ENCODE measurements around the gene HYOU1. TPM values are rescaled to one million over a fixed set of nuclear protein-coding genes. Genes with fewer than 3 reads are reported as not detected.
"Not testable (repeated sequence)": the region's sequence is repeated elsewhere in the genome, so short reads cannot be mapped to it uniquely, and the experiment has no call there.

HYOU1 gene
- 100 to 1,000 TPM; 101 to 145 TPM for total RNA-seq
- 10 to 100 TPM; 35.7 to 35.9 TPM for polyA plus RNA-seq
- long read RNA-seq, donor 1, full-length matches to known transcripts, result 1 of 77 reads
- long read RNA-seq, donor 1, partial matches to known transcripts, result 56 of 77 reads
- long read RNA-seq, donor 1, other reads (novel, unspliced or antisense), result 20 of 77 reads
- long read RNA-seq, donor 2, full-length matches to known transcripts, result 8 of 54 reads
- long read RNA-seq, donor 2, partial matches to known transcripts, result 18 of 54 reads
- long read RNA-seq, donor 2, other reads (novel, unspliced or antisense), result 28 of 54 reads

- peak; percentile 99 to 100 for DNase-seq
- H3K9me3 ChIP-seq (ENCODE audit: control insufficient read depth, low read length), result no peaks in the 10 kb centered on the region
- H3K4me1 ChIP-seq (ENCODE audit: control insufficient read depth in 1 of 2, insufficient read depth in 2 of 2, low read length in 2 of 2), result peaks cover 0 to 5% of the 10 kb centered on the region in 2 donors
- H3K27ac ChIP-seq (ENCODE audit: low read depth in 1 of 2, low read length in 2 of 2), result peak within 1 kb of the TSS in 1 of 2 donors; percentile 78
- intact Hi-C loops (cut with DNase I), result loop anchor here in 1 of 2 donors (1.0 kb wide), 1 partner anchor 37 kb away; no protein-coding TSS in a partner anchor
- peak; percentile 97 for ATAC-seq (ENCODE audit: low FRiP score)
- no peaks in the 10 kb centered on the region for H3K27me3 ChIP-seq (ENCODE audit: control insufficient read depth in 1 of 2, insufficient read depth in 2 of 2, low read length in 1 of 2)
- peak within 1 kb of the TSS; percentile 49 to 81 for H3K4me3 ChIP-seq (ENCODE audit: low read length in 2 of 2)
- WGBS, 2 donors, result 0 to 1% methylated on average over 36 to 79 of the region's 79 CpGs
- H3K36me3 ChIP-seq (ENCODE audit: control insufficient read depth in 1 of 2, insufficient read depth in 2 of 2, low read length in 1 of 2), result peaks cover 0 to 5% of the 10 kb centered on the region in 2 donors
Measured at GRCh38 chr11:119057000-119057769, at the start of gene HYOU1. TSS of gene HYOU1 (minus strand) at chr11:119057205. CDS start at chr11:119056160, 1,045 bp downstream.

DNA sequence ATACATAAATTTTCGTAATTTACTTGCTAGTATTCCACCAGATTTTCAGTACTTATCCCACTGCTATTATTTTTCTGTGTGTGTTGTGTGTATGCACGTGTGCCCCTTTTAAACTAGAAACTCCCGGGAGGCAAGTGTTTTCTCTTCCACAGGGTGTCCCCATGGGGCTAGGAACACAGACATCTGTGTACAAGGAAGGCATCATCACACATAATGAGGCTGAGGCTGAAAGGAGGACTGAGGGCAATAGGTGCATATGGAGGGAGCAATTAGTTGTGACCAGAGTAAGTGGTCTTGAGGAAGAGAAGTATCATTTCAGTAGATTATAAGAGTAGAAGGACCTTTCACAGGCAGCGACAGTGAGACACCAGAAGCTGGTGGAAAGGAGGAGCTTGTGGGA, 46.8 kb upstream of the HYOU1 start:
- Histone ChIP-seq H3K36me3 (ENCODE audit: control insufficient read depth in 1 of 2, insufficient read depth in 2 of 2, low read length in 1 of 2) (no peaks in the 10 kb centered on the region), H3K27ac (ENCODE audit: low read depth in 1 of 2, low read length in 2 of 2) (no peak overlapping the region), H3K27me3 (ENCODE audit: control insufficient read depth in 1 of 2, insufficient read depth in 2 of 2, low read length in 1 of 2) (no peaks in the 10 kb centered on the region), H3K4me3 (ENCODE audit: low read length in 2 of 2) (no peak overlapping the region), H3K9me3 (ENCODE audit: control insufficient read depth, low read length) (no peaks in the 10 kb centered on the region), H3K4me1 (ENCODE audit: control insufficient read depth in 1 of 2, insufficient read depth in 2 of 2, low read length in 2 of 2) (peaks cover 0 to under 1% of the 10 kb centered on the region in 2 donors)
- ATAC-seq (ENCODE audit: low FRiP score), result no peak
- intact Hi-C loops (cut with DNase I), result no loop called here
- WGBS, 2 donors, result 61 to 65% methylated on average over 4 of the region's 4 CpGs
- DNase-seq, result no peak

DNA sequence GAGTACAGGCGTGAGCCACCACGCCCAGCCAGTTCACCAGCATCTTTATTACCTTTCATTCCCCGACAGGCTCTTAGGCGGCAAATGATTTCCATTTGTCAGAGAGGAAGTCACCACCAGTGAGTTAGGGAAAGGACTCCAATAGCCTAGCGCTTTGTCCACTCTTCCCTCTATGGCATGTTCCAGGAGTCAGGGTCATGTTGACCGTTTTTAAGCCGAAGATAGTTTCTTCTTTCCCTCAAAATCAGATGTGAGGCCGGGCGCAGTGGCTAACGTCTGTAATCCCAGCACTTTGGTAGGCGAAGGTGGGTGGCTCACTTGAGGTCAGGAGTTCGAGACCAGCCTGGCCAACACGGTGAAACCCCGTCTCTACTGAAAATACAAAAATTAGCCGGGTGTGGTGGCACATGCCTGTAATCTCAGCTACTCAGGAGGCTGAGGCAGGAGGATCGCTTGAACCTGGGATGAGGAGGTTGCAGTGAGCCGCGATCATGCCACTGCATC, 46.2 kb upstream of the HYOU1 start:
- H3K27ac ChIP-seq (ENCODE audit: low read depth in 1 of 2, low read length in 2 of 2), result peak overlapping the region in 1 of 2 donors; percentile 73
- H3K36me3 ChIP-seq (ENCODE audit: control insufficient read depth in 1 of 2, insufficient read depth in 2 of 2, low read length in 1 of 2); H3K4me1 ChIP-seq (ENCODE audit: control insufficient read depth in 1 of 2, insufficient read depth in 2 of 2, low read length in 2 of 2); H3K4me3 ChIP-seq (ENCODE audit: low read length in 2 of 2); ATAC-seq (ENCODE audit: low FRiP score); intact Hi-C loops (cut with DNase I); H3K27me3 ChIP-seq (ENCODE audit: control insufficient read depth in 1 of 2, insufficient read depth in 2 of 2, low read length in 1 of 2); H3K9me3 ChIP-seq (ENCODE audit: control insufficient read depth, low read length): not testable (repeated sequence)
- peak in 1 of 2 donors; percentile 27 for DNase-seq
- WGBS, 2 donors, result 87 to 88% methylated on average over 18 of the region's 18 CpGs

DNA sequence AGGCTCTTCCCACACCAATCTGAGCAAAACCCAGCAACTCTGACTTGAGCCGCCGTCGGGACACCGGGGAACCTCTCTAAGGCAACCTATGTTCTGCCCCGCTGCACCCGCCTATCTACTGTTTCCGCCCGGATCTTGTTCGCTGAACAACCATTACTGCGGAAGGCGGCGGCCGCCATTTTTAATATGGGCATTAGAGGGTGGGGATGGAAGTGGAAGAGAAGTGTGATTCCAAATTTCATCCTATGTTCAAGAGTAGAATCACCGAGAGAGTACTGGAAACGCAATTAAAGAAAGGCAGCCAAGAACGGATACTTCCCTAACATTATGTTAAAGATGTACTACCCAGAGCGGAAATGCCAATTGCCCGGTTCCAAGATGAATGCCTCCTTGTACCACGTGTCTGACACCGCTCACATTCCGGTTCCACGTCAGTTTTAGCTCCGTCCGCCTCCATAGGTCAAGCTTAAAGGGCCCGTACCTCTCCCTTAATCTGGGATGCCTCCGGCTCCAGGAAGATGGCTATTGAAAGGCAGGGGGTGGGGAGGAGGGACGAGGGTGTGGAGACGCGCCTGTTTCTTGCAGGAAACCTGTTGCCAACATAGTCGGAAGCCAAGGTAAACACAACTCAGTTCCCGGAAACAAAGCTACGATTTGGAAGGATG, 44.9 kb upstream of the HYOU1 start, which contains the start of gene DPAGT1:
TSS of gene DPAGT1 (minus strand) at position 95 of the 665 bp plus-strand sequence. CDS start 198 bp downstream, outside the sequence.
- ATAC-seq (ENCODE audit: low FRiP score) (peak; percentile 97), DNase-seq (peak; percentile 93 to 94)
- 0% methylated on average over 32 of the region's 32 CpGs for WGBS, 2 donors
- Histone ChIP-seq H3K4me1 (ENCODE audit: control insufficient read depth in 1 of 2, insufficient read depth in 2 of 2, low read length in 2 of 2) (no peaks in the 10 kb centered on the region), H3K4me3 (ENCODE audit: low read length in 2 of 2) (peak within 1 kb of the TSS; percentile 43 to 70), H3K9me3 (ENCODE audit: control insufficient read depth, low read length) (no peaks in the 10 kb centered on the region), H3K36me3 (ENCODE audit: control insufficient read depth in 1 of 2, insufficient read depth in 2 of 2, low read length in 1 of 2) (peaks cover 0 to 7% of the 10 kb centered on the region in 2 donors), H3K27ac (ENCODE audit: low read depth in 1 of 2, low read length in 2 of 2) (peak within 1 kb of the TSS; percentile 29 to 95), H3K27me3 (ENCODE audit: control insufficient read depth in 1 of 2, insufficient read depth in 2 of 2, low read length in 1 of 2) (no peaks in the 10 kb centered on the region)
- intact Hi-C loops (cut with DNase I), result loop anchor here in 1 of 2 donors (1.0 kb wide), 1 partner anchor 215 kb away; the partner anchor contains the start of gene MCAM

GRCh38 chr11:119100994-119101758, 44.2 kb upstream of the HYOU1 start:
- H3K4me3 ChIP-seq (ENCODE audit: low read length in 2 of 2), result peak overlapping the region; percentile 43 to 46
- ATAC-seq (ENCODE audit: low FRiP score) (peak; percentile 61), DNase-seq (peak; percentile 41 to 60)
- H3K4me1 ChIP-seq (ENCODE audit: control insufficient read depth in 1 of 2, insufficient read depth in 2 of 2, low read length in 2 of 2), result no peaks in the 10 kb centered on the region
- no peaks in the 10 kb centered on the region for H3K27me3 ChIP-seq (ENCODE audit: control insufficient read depth in 1 of 2, insufficient read depth in 2 of 2, low read length in 1 of 2)
- no peaks in the 10 kb centered on the region for H3K9me3 ChIP-seq (ENCODE audit: control insufficient read depth, low read length)
- H3K36me3 ChIP-seq (ENCODE audit: control insufficient read depth in 1 of 2, insufficient read depth in 2 of 2, low read length in 1 of 2), result peaks cover 0 to 7% of the 10 kb centered on the region in 2 donors
- intact Hi-C loops (cut with DNase I), result no loop called here
- 1 to 2% methylated on average over 29 of the region's 29 CpGs for WGBS, 2 donors
- H3K27ac ChIP-seq (ENCODE audit: low read depth in 1 of 2, low read length in 2 of 2), result peak overlapping the region in 1 of 2 donors; percentile 58

DNA sequence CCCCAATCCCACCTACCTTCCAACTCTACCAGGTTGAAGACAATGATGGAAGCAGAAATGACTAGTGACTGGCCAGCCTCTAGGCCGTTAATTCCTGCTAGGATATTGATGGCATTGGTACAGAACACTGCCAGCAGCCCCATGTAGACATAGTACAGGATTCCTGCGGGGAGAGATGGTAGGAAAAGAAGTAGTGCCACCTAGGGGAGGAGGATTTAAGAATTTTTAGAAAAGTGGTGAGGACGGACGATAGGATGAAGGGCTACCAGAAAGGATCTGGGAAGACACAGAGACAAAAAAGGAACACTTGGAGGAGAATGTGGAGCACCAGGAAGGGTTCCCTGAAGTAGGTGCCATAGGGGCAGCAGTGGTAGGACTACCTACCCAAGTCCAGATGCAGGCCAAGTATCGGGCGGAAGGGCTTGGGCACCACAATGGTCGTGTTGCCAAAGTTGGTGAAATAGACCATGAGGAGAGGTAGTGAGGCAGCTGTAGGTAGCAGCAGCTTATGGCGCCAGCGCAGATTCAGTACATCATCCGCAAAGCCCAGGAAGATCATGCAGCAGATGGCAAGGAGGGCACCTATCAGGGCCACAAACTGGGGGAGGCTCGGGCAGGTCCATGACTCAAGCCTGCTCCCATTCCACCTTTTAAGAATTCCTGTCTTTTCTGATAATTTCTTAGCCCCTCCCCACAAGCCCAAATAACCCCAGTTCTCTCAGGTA, 43.4 kb upstream of the HYOU1 start:
- ATAC-seq (ENCODE audit: low FRiP score) (no peak), DNase-seq (peak in 1 of 2 donors; percentile 30)
- 43% methylated on average over 11 of the region's 11 CpGs for WGBS, 2 donors
- H3K27ac ChIP-seq (ENCODE audit: low read depth in 1 of 2, low read length in 2 of 2), result no peak overlapping the region
- H3K36me3 ChIP-seq (ENCODE audit: control insufficient read depth in 1 of 2, insufficient read depth in 2 of 2, low read length in 1 of 2), result peaks cover 0 to 7% of the 10 kb centered on the region in 2 donors
- no peaks in the 10 kb centered on the region for H3K4me1 ChIP-seq (ENCODE audit: control insufficient read depth in 1 of 2, insufficient read depth in 2 of 2, low read length in 2 of 2)
- no peaks in the 10 kb centered on the region for H3K9me3 ChIP-seq (ENCODE audit: control insufficient read depth, low read length)
- H3K27me3 ChIP-seq (ENCODE audit: control insufficient read depth in 1 of 2, insufficient read depth in 2 of 2, low read length in 1 of 2), result no peaks in the 10 kb centered on the region
- intact Hi-C loops (cut with DNase I), result no loop called here
- H3K4me3 ChIP-seq (ENCODE audit: low read length in 2 of 2), result peak overlapping the region in 1 of 2 donors; percentile 43

GRCh38 chr11:119099711-119100110, 42.7 kb upstream of the HYOU1 start:
- Histone ChIP-seq H3K9me3 (ENCODE audit: control insufficient read depth, low read length) (no peaks in the 10 kb centered on the region), H3K27me3 (ENCODE audit: control insufficient read depth in 1 of 2, insufficient read depth in 2 of 2, low read length in 1 of 2) (no peaks in the 10 kb centered on the region), H3K4me3 (ENCODE audit: low read length in 2 of 2) (no peak overlapping the region), H3K4me1 (ENCODE audit: control insufficient read depth in 1 of 2, insufficient read depth in 2 of 2, low read length in 2 of 2) (no peaks in the 10 kb centered on the region), H3K36me3 (ENCODE audit: control insufficient read depth in 1 of 2, insufficient read depth in 2 of 2, low read length in 1 of 2) (peaks cover 0 to 7% of the 10 kb centered on the region in 2 donors), H3K27ac (ENCODE audit: low read depth in 1 of 2, low read length in 2 of 2) (no peak overlapping the region)
- intact Hi-C loops (cut with DNase I), result loop anchor here in 1 of 2 donors (5.0 kb wide), 1 partner anchor 68 kb away; the partner anchor contains the start of gene NLRX1
- ATAC-seq (ENCODE audit: low FRiP score), result no peak
- 79 to 80% methylated on average over 6 of the region's 6 CpGs for WGBS, 2 donors
- no peak for DNase-seq

Data from aorta (tissue), 5 donors.